Tibial nerve (tissue), 4 donors: ENCODE results near the gene IL1F10.

Experiments
- CTCF ChIP-seq, 5 experiments: fragments of 200-600 bp in 3 of 5; fragments of 450-650 bp in 2 of 5; sonication (generic) in 3 of 5; IDR thresholded peaks; one replicate each; pipeline ENCODE4 v1.5.1; 2016 to 2019; ENCODE audit warnings: antibody characterized with exemption in 5 of 5, mild to moderate bottlenecking in 3 of 5, moderate library complexity in 2 of 5
- EP300 ChIP-seq, 2 donors: sonication (generic); formaldehyde crosslinking; IDR thresholded peaks; one replicate each; pipeline ENCODE4 v1.6.1; 2017; ENCODE audit warnings: antibody characterized with exemption in 2 of 2, mild to moderate bottlenecking in 1 of 2
- POLR2A ChIP-seq, 2 donors: fragments of 450-650 bp; IDR thresholded peaks; one replicate each; pipeline ENCODE4 v1.6.1; 2017; ENCODE audit warnings: antibody characterized with exemption in 2 of 2, mild to moderate bottlenecking in 2 of 2, moderate library complexity in 2 of 2

GRCh38 chr2:113039719-113040118, 28.1 kb upstream of the IL1F10 start:
- TF ChIP-seq CTCF (IDR thresholded peaks at IDR 0.05) (no peak), EP300 (IDR thresholded peaks at IDR 0.05) (no peak), POLR2A (IDR thresholded peaks at IDR 0.05) (no peak)
